ENCODE measurements around the gene WSCD2. TPM values are rescaled to one million over a fixed set of nuclear protein-coding genes. Genes with fewer than 3 reads are reported as not detected.

Gene WSCD2
- total and polyA plus RNA-seq, 9 donors, result under 0.01 to 2.6 (median 0.53) TPM; not detected in 1

- Histone ChIP-seq H3K27ac (no peak overlapping the region), H3K27me3 (no peaks in the 10 kb centered on the region), H3K4me1 (ENCODE audit: insufficient read depth) (no peaks in the 10 kb centered on the region), H3K9me3 (no peaks in the 10 kb centered on the region), H3K36me3 (no peaks in the 10 kb centered on the region), H3K4me3 (no peak overlapping the region)
- 86 to 96% (median 90%) methylated on average over 3 of the region's 3 CpGs for WGBS, 3 donors
- intact Hi-C loops (cut with DNase I), result no loop called here
- DNase-seq, result no peak
- TF ChIP-seq POLR2A (IDR thresholded peaks at IDR 0.05) (no peak), EP300 (IDR thresholded peaks at IDR 0.05) (no peak)
- TF ChIP-seq, protein P1, sequence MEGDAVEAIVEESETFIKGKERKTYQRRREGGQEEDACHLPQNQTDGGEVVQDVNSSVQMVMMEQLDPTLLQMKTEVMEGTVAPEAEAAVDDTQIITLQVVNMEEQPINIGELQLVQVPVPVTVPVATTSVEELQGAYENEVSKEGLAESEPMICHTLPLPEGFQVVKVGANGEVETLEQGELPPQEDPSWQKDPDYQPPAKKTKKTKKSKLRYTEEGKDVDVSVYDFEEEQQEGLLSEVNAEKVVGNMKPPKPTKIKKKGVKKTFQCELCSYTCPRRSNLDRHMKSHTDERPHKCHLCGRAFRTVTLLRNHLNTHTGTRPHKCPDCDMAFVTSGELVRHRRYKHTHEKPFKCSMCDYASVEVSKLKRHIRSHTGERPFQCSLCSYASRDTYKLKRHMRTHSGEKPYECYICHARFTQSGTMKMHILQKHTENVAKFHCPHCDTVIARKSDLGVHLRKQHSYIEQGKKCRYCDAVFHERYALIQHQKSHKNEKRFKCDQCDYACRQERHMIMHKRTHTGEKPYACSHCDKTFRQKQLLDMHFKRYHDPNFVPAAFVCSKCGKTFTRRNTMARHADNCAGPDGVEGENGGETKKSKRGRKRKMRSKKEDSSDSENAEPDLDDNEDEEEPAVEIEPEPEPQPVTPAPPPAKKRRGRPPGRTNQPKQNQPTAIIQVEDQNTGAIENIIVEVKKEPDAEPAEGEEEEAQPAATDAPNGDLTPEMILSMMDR (IDR thresholded peaks at IDR 0.05), result no peak
Observed at GRCh38 chr12:108238474-108238873, 109.4 kb downstream of the WSCD2 start.

GRCh38 chr12:108239378-108239777 is 110.3 kb downstream of the WSCD2 start:
- no peaks in the 10 kb centered on the region for H3K9me3 ChIP-seq
- intact Hi-C loops (cut with DNase I), result no loop called here
- DNase-seq, result no peak
- no peaks in the 10 kb centered on the region for H3K36me3 ChIP-seq
- H3K4me3 ChIP-seq, result no peak overlapping the region
- no peaks in the 10 kb centered on the region for H3K27me3 ChIP-seq
- TF ChIP-seq, protein P1 (IDR thresholded peaks at IDR 0.05), result no peak
- TF ChIP-seq POLR2A (IDR thresholded peaks at IDR 0.05) (no peak), EP300 (IDR thresholded peaks at IDR 0.05) (no peak)
- no peak overlapping the region for H3K27ac ChIP-seq
- 74 to 84% (median 81%) methylated on average over 2 of the region's 2 CpGs for WGBS, 3 donors
- H3K4me1 ChIP-seq (ENCODE audit: insufficient read depth), result no peaks in the 10 kb centered on the region

DNA sequence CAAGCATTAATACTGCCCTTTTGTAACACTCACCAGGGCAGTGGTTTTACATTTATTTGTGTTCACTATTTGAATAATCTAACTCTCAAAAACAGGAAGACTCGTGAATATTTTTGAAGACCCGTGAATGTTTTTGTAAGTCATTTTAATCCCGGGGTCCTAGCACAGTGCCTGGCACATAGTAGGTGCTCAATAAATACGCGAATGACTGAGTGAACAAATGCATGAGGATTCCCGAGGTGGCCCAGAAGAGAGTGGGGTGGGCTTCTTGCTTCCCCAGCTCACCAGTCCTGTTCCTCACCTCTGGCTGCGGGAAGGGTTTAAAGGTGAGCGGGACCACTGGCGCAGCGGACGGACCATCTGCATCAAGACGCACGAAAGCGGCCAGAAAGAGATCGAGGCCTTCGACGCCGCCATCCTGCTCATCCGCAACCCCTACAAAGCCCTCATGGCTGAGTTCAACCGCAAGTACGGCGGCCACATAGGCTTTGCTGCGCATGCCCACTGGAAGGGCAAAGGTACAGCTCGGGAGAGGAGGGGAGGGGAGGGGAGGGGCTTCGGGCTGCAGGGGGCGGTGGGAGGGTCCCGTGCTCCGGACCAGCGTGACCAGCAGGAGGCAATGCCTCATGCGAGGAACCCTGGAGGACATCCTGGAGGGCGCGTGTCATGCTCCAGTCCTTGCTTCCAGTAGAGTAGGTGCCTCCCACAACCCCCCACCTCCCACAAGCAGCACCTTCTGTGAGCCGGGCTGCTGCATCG is 111.1 kb downstream of the WSCD2 start:
- no peaks in the 10 kb centered on the region for H3K36me3 ChIP-seq
- no peaks in the 10 kb centered on the region for H3K4me1 ChIP-seq (ENCODE audit: insufficient read depth)
- no peak overlapping the region for H3K4me3 ChIP-seq
- no peaks in the 10 kb centered on the region for H3K9me3 ChIP-seq
- H3K27ac ChIP-seq, result no peak overlapping the region
- intact Hi-C loops (cut with DNase I), result no loop called here
- no peaks in the 10 kb centered on the region for H3K27me3 ChIP-seq
- DNase-seq, result no peak
- TF ChIP-seq POLR2A (IDR thresholded peaks at IDR 0.05) (no peak), EP300 (IDR thresholded peaks at IDR 0.05) (no peak)
- TF ChIP-seq, protein P1 (IDR thresholded peaks at IDR 0.05), result no peak
- 36 to 53% (median 46%) methylated on average over 31 to 34 of the region's 34 CpGs for WGBS, 3 donors

- Histone ChIP-seq H3K4me1 (ENCODE audit: insufficient read depth) (no peaks in the 10 kb centered on the region), H3K27me3 (no peaks in the 10 kb centered on the region), H3K36me3 (no peaks in the 10 kb centered on the region), H3K4me3 (no peak overlapping the region), H3K27ac (no peak overlapping the region), H3K9me3 (no peaks in the 10 kb centered on the region)
- intact Hi-C loops (cut with DNase I), result no loop called here
- TF ChIP-seq EP300 (IDR thresholded peaks at IDR 0.05) (no peak), POLR2A (IDR thresholded peaks at IDR 0.05) (no peak)
- TF ChIP-seq, protein P1 (IDR thresholded peaks at IDR 0.05), result no peak
- DNase-seq, result no peak
- 71 to 83% (median 83%) methylated on average over 4 of the region's 4 CpGs for WGBS, 3 donors
Observed at GRCh38 chr12:108240928-108241327, 111.8 kb downstream of the WSCD2 start.

All from ovary (tissue), 9 donors.